ENCODE data around the gene PTPRO.

Gene PTPRO

GRCh38 chr12:15485466-15485865, 163.2 kb downstream of the PTPRO start:
- no peak for TF ChIP-seq CTCF (IDR thresholded peaks at IDR 0.05; ENCODE audit: borderline replicate concordance, insufficient read depth, low read depth, low read length)

GRCh38 chr12:15486859-15487258, 164.6 kb downstream of the PTPRO start:
- no peak overlapping the region for H3K4me3 ChIP-seq (ENCODE audit: low read depth, low read length)
- TF ChIP-seq CTCF (IDR thresholded peaks at IDR 0.05; ENCODE audit: borderline replicate concordance, insufficient read depth, low read depth, low read length): no peak

More at GRCh38 chr12:15485466-15485865, 163.2 kb downstream of the PTPRO start:
- H3K4me3 ChIP-seq (ENCODE audit: low read depth, low read length): no peak overlapping the region

GRCh38 chr12:15488481-15488880, 166.2 kb downstream of the PTPRO start:
- TF ChIP-seq CTCF (IDR thresholded peaks at IDR 0.05; ENCODE audit: borderline replicate concordance, insufficient read depth, low read depth, low read length): no peak

GRCh38 chr12:15494329-15495046, 172.2 kb downstream of the PTPRO start:
- no peak for TF ChIP-seq CTCF (IDR thresholded peaks at IDR 0.05; ENCODE audit: borderline replicate concordance, insufficient read depth, low read depth, low read length)
- no peak overlapping the region for H3K4me3 ChIP-seq (ENCODE audit: low read depth, low read length)

More at GRCh38 chr12:15488481-15488880, 166.2 kb downstream of the PTPRO start:
- no peak overlapping the region for H3K4me3 ChIP-seq (ENCODE audit: low read depth, low read length)

GRCh38 chr12:15495746-15496145, 173.4 kb downstream of the PTPRO start:
- no peak for TF ChIP-seq CTCF (IDR thresholded peaks at IDR 0.05; ENCODE audit: borderline replicate concordance, insufficient read depth, low read depth, low read length)
- no peak overlapping the region for H3K4me3 ChIP-seq (ENCODE audit: low read depth, low read length)

- H3K4me3 ChIP-seq (ENCODE audit: low read depth, low read length): no peak overlapping the region
- no peak for TF ChIP-seq CTCF (IDR thresholded peaks at IDR 0.05; ENCODE audit: borderline replicate concordance, insufficient read depth, low read depth, low read length)
Observed at GRCh38 chr12:15496738-15497137, 174.4 kb downstream of the PTPRO start.

GRCh38 chr12:15497671-15498292, 175.5 kb downstream of the PTPRO start:
- no peak overlapping the region for H3K4me3 ChIP-seq (ENCODE audit: low read depth, low read length)
- no peak for TF ChIP-seq CTCF (IDR thresholded peaks at IDR 0.05; ENCODE audit: borderline replicate concordance, insufficient read depth, low read depth, low read length)
